Astrocyte (in vitro differentiated cells and primary cell): ENCODE data around the gene CAPNS1. TPM values are rescaled to one million over a fixed set of nuclear protein-coding genes. Genes with fewer than 3 reads are reported as not detected.

Experiments used
- DNase-seq: peaks from one replicate; pipeline ENCODE4 v3.0.0-alpha.2; 2010; ENCODE audit warnings: low read depth
- FAIRE-seq: peaks from 2 replicates; lab custom pipeline; 2011; peaks lifted over from hg19 to GRCh38; lab: Jason Lieb, UNC
- H2AFZ ChIP-seq: 2 replicates; pipeline ENCODE4 v1.6.0; 2012; ENCODE audit warnings: low read depth, low read length, inconsistent platforms
- H3K27ac ChIP-seq: 2 replicates; pipeline ENCODE4 v1.5.1; 2011; ENCODE audit warnings: low read depth, low read length, inconsistent platforms
- H3K27me3 ChIP-seq: 2 replicates; pipeline ENCODE4 v1.6.0; 2011; ENCODE audit warnings: low read length, inconsistent platforms; ENCODE audit not compliant: insufficient read depth
- H3K36me3 ChIP-seq: 2 replicates; pipeline ENCODE4 v1.5.1; 2011; ENCODE audit warnings: low read length, inconsistent platforms; ENCODE audit not compliant: insufficient read depth
- H3K4me1 ChIP-seq: 2 replicates; pipeline ENCODE4 v1.5.1; 2011; ENCODE audit warnings: low read length, inconsistent platforms; ENCODE audit not compliant: insufficient read depth
- H3K4me2 ChIP-seq: 2 replicates; pipeline ENCODE4 v1.6.0; 2012; ENCODE audit warnings: low read length, inconsistent platforms
- H3K4me3 ChIP-seq: 2 replicates; pipeline ENCODE4 v1.5.1; 2011; ENCODE audit warnings: low read depth, mild to moderate bottlenecking, low read length, inconsistent platforms; ENCODE audit not compliant: insufficient read depth
- H3K79me2 ChIP-seq: 2 replicates; pipeline ENCODE4 v1.6.0; 2012; ENCODE audit warnings: mild to moderate bottlenecking, low read length, inconsistent platforms; ENCODE audit not compliant: insufficient read depth
- H3K9ac ChIP-seq: 2 replicates; pipeline ENCODE4 v1.6.0; 2012; ENCODE audit warnings: mild to moderate bottlenecking, low read length, inconsistent platforms
- H3K9me3 ChIP-seq: 2 replicates; pipeline ENCODE4 v1.5.1; 2012; ENCODE audit warnings: low read depth, mild to moderate bottlenecking, low read length, inconsistent platforms; ENCODE audit not compliant: insufficient read depth
- H4K20me1 ChIP-seq: 2 replicates; pipeline ENCODE4 v1.6.0; 2012; ENCODE audit warnings: low read length, inconsistent platforms; ENCODE audit not compliant: insufficient read depth
- H3K27ac Mint-ChIP-seq: one replicate; pipeline ENCODE4 v1.8.0; 2021; ENCODE audit warnings: mild to moderate bottlenecking, mixed read lengths; ENCODE audit not compliant: unreplicated experiment
- H3K27me3 Mint-ChIP-seq: one replicate; pipeline ENCODE4 v1.8.0; 2021; ENCODE audit warnings: low read depth, mixed read lengths; ENCODE audit not compliant: unreplicated experiment
- H3K36me3 Mint-ChIP-seq: one replicate; pipeline ENCODE4 v1.8.0; 2021; ENCODE audit warnings: low read depth, mixed read lengths; ENCODE audit not compliant: unreplicated experiment
- H3K4me1 Mint-ChIP-seq: one replicate; pipeline ENCODE4 v1.8.0; 2021; ENCODE audit warnings: low read depth, mixed read lengths; ENCODE audit not compliant: unreplicated experiment
- H3K4me3 Mint-ChIP-seq: one replicate; pipeline ENCODE4 v1.8.0; 2021; ENCODE audit warnings: mild to moderate bottlenecking, moderate library complexity, mixed read lengths; ENCODE audit not compliant: unreplicated experiment
- H3K9me3 Mint-ChIP-seq: one replicate; pipeline ENCODE4 v1.8.0; 2021; ENCODE audit warnings: mild to moderate bottlenecking, mixed read lengths; ENCODE audit not compliant: unreplicated experiment
- EZH2 ChIP-seq: IDR thresholded peaks from 2 replicates; pipeline ENCODE4 v1.6.1; 2012; ENCODE audit warnings: mild to moderate bottlenecking, low read length, inconsistent platforms; ENCODE audit not compliant: insufficient read depth
- total RNA-seq: library from RNA; stranded (reverse); gene quantifications from 2 replicates; pipeline ENCODE4 v1.2.1, GENCODE V29; 2021
- TF ChIP-seq, protein P1 (sequence below): IDR thresholded peaks from 2 replicates; pipeline ENCODE4 v1.5.1; 2011; ENCODE audit warnings: low read depth, mild to moderate bottlenecking, inconsistent platforms, low read length, moderate library complexity; ENCODE audit not compliant: insufficient read depth

The CAPNS1 gene
- total RNA-seq, 1 donor from 2014 or later, result 665 TPM

- FAIRE-seq (no peak), DNase-seq (no peak)
- no peaks in the 10 kb centered on the region for H3K27me3 Mint-ChIP-seq
- H3K36me3 Mint-ChIP-seq, result peaks cover 28% of the 10 kb centered on the region
- Histone ChIP-seq H3K4me3 (peak overlapping the region; percentile 10), H3K36me3 (peaks cover 21% of the 10 kb centered on the region), H3K4me2 (peak overlapping the region; percentile 52), H4K20me1 (peaks cover 47% of the 10 kb centered on the region), H2AFZ (no peak overlapping the region), H3K27ac (no peak overlapping the region), H3K9me3 (no peaks in the 10 kb centered on the region), H3K27me3 (no peaks in the 10 kb centered on the region), H3K79me2 (peaks cover 6% of the 10 kb centered on the region), H3K4me1 (no peaks in the 10 kb centered on the region), H3K9ac (peak overlapping the region; percentile 31)
- peaks cover 10% of the 10 kb centered on the region for H3K4me1 Mint-ChIP-seq
- H3K4me3 Mint-ChIP-seq, result no peak overlapping the region
- H3K27ac Mint-ChIP-seq, result no peak overlapping the region
- H3K9me3 Mint-ChIP-seq, result no peaks in the 10 kb centered on the region
- TF ChIP-seq EZH2, result no peak
- TF ChIP-seq, protein P1, sequence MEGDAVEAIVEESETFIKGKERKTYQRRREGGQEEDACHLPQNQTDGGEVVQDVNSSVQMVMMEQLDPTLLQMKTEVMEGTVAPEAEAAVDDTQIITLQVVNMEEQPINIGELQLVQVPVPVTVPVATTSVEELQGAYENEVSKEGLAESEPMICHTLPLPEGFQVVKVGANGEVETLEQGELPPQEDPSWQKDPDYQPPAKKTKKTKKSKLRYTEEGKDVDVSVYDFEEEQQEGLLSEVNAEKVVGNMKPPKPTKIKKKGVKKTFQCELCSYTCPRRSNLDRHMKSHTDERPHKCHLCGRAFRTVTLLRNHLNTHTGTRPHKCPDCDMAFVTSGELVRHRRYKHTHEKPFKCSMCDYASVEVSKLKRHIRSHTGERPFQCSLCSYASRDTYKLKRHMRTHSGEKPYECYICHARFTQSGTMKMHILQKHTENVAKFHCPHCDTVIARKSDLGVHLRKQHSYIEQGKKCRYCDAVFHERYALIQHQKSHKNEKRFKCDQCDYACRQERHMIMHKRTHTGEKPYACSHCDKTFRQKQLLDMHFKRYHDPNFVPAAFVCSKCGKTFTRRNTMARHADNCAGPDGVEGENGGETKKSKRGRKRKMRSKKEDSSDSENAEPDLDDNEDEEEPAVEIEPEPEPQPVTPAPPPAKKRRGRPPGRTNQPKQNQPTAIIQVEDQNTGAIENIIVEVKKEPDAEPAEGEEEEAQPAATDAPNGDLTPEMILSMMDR, result no peak
Measured at GRCh38 chr19:36151144-36152018, 11.5 kb downstream of the CAPNS1 start.

DNA sequence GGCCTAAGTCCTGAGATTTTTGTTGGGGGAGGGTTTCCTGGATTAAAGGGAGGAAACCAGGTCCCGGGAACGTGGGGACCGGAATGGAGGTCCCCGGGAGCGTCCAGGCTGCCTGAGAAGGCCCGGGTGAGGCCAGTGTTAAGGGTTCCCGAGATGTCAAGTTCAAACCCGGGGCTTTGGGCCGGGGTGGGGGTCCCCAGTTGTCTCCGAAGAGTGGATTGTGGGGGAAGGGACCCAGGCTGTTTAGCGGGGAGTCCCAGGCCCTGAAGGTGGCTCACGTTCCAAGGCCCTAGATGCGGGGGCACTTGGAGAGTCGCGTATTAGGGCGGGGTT, 12.1 kb downstream of the CAPNS1 start:
- Mint-ChIP-seq H3K27ac (no peak overlapping the region), H3K9me3 (no peaks in the 10 kb centered on the region), H3K27me3 (no peaks in the 10 kb centered on the region), H3K4me1 (peaks cover 12% of the 10 kb centered on the region), H3K4me3 (no peak overlapping the region), H3K36me3 (peaks cover 24% of the 10 kb centered on the region)
- no peak for DNase-seq
- Histone ChIP-seq H3K27ac (no peak overlapping the region), H3K36me3 (peaks cover 16% of the 10 kb centered on the region), H3K4me2 (peak overlapping the region; percentile 52), H2AFZ (no peak overlapping the region), H3K9ac (peak overlapping the region; percentile 31), H4K20me1 (peaks cover 41% of the 10 kb centered on the region), H3K27me3 (no peaks in the 10 kb centered on the region), H3K79me2 (peaks cover 5% of the 10 kb centered on the region), H3K4me3 (no peak overlapping the region), H3K4me1 (no peaks in the 10 kb centered on the region), H3K9me3 (no peaks in the 10 kb centered on the region)
- no peak for TF ChIP-seq EZH2
- TF ChIP-seq, protein P1, result no peak
- no peak for FAIRE-seq
